Hematopoietic multipotent progenitor cell treated with erythropoietin and hydrocortisone succinate and interleukin-3 and kit ligand, for 17 days (in vitro differentiated cells): ENCODE data around the gene MYH14.
"Not testable (repeated sequence)": the region's sequence is repeated elsewhere in the genome, so short reads cannot be mapped to it uniquely, and the experiment has no call there.

ENCODE experiments used
- DNase-seq: peaks from one replicate; pipeline ENCODE4 v3.0.0-alpha.2; 2015; ENCODE audit warnings: low spot score

MYH14 gene

DNA sequence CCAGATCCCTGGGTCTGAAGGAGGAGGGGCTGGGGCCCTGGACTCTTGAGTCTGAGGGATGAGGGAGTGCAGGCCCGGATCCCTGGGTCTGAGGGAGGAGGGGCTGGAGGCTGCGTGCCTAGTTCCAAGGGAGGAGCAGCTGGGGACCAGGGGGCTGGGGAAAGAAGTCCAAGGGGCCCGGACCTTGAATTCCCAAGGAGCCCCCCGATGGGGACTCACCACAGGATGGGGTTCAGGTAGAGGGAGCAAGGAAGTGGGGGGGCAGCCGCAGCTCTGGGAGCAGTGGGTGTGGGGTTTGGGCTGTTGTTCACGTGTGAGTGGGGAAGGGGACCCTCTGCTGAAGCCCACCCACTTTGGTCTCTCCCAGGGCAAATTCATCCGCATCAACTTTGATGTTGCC, 23.1 kb downstream of the MYH14 start:
- DNase-seq, result no peak

DNA sequence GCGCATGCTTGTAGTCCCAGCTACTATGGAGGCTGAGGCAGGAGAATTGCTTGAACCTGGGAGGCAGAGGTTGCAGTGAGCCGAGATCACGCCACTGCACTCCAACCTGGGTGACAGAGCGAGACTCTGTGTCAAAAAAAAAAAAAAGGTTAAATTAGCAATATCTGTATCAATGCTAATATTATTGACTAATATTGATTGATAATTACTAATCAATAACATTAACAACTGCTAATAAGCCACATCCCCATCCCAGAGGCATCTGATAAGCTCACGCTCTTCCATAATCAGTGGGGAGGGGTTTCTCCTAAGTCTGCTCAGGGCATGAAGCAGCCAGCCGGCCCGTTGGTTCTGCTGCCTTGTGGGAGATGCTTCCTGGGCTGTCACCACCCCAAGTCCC, 24.7 kb downstream of the MYH14 start:
- DNase-seq, result not testable (repeated sequence)

DNA sequence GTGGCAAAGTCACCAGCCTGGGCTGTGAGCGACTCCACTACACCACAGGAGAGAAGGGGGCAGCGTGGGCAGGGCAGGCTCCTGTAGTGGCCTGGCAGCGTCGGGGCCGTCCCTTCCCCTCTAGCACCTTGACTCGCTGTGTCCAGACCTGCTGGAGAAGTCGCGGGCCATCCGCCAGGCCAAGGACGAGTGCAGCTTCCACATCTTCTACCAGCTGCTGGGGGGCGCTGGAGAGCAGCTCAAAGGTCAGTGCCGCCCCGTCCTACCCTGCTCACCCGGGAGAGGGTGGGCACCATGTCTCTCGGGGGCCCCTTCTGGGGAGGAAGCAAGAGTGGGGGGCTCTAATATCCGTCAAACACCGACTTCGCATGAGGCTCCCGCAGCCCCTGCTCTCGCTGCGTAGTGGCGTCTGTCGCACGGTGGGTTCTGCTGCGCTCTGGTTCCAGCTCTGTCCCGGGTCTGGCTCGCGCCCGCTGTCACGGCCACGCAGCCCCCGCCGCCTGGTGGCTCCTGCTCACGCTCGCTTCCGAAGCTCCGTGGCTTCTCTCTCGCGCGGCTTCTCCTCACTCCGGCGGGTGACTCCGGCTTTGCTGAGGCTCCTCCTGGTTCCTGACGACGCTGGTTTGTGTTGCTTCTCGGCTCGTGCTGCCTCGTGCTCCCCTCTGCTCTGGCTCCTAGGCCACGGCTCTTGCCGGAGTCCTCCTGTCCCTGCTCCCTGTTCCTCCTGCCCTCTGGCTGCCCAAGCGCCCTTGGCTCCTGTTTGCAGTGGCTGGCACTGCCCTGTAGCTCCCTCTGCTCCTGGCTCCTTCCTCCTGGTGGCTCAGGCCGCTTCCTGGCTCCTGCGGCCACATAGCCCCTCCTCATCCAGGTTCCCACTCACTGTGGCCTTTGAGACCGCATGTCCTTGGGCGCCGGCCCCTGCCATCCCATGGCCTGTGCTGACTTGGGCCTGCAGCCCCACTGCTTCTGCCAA, 27.2 kb downstream of the MYH14 start:
- DNase-seq, result no peak

DNA sequence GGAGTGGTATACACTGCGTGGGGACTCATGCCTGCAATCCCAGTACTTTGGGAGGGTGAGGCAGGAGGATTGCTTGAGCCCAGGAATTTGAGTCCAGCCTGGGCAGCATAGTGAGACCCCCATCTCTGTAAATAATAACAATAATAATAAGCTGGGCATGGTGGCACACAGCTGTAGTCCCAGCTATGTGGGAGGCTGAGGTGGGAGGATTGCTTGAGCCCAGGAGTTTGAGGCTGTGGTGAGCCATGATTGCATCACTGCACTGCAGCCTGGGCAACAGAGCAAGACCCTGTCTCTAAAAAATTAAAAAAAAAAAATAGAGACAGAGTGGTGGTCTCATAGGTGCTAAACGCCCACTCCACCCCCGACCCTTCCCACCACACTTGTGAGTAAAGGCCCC, 28.0 kb downstream of the MYH14 start:
- not testable (repeated sequence) for DNase-seq

- DNase-seq, result no peak
These were observed 28.4 kb downstream of the MYH14 start for GRCh38 chr19:50231821-50232220.

- DNase-seq, result no peak
These were observed 29.2 kb downstream of the MYH14 start for GRCh38 chr19:50232600-50232999.

DNA sequence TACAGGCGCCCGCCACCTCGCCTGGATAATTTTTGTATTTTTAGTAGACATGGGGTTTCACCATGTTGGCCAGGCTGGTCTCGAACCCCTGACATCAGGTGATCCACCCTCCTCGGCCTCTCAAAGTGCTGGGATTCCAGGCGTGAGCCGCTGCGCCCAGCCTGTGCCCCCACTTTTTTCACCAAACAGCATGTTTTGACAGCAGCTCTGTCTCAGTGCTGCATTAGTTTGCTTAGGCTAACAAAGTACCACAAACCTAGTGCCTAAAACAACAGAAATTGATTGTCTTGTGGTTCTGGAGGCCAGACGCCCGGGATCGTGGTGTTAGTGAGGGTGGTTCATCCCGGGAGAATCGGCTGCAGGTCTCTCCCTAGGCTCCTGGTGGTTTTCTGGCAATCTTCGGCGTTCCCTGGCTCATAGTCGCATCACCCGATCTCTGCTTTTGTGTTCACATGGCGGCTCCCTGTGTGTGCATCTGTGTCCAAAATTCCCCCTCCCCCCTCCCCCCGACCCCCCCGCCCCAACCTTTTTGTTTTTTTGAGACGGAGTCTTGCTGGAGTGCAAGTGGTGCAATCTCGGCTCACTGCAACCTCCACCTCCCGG, 30.0 kb downstream of the MYH14 start:
- no peak for DNase-seq

DNA sequence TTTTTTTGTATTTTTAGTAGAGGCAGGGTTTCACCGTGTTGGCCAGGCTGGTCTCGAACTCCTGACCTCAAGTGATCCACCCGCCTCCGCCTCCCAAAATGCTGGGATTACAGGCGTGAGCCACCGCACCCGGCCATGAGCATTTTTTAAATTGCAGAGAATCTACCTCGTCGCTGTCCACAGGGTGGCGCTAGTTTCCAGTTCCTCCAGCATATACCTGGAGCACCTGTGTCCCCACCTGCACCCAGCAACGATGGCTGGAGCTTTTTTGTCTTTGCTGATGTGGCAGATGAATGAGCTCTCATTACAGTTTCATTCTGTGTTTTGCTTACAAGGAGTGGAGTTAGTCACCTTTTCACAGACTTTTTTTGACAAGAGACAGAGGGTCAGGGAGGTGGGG, 34.1 kb downstream of the MYH14 start:
- not testable (repeated sequence) for DNase-seq

GRCh38 chr19:50238043-50238442, 34.6 kb downstream of the MYH14 start:
- DNase-seq, result no peak

- no peak for DNase-seq
These were observed 36.6 kb downstream of the MYH14 start for GRCh38 chr19:50239921-50240590.

GRCh38 chr19:50242581-50242980, 39.2 kb downstream of the MYH14 start:
- no peak for DNase-seq

DNA sequence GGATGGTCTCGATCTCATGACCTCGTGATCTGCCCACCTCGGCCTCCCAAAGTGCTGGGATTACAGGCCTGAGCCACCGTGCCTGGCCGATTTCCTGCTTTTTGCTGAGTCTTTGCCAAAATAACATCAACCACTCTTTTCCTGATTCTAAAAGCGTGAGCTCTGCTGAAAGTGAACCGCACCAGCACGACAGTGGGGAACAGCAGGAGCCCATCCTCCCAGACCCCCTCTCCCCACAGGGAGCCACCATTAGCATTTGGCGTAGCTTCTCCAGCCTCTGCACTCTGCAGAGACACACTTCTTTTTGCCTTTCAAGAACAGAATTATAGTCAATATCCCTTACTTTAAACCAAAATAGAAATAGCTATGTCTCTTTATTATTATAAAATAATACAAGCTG, 41.3 kb downstream of the MYH14 start:
- DNase-seq, result no peak

GRCh38 chr19:50248413-50248812, 45.0 kb downstream of the MYH14 start:
- no peak for DNase-seq

GRCh38 chr19:50248826-50249225, 45.4 kb downstream of the MYH14 start:
- DNase-seq, result no peak

- no peak for DNase-seq
These were observed 46.2 kb downstream of the MYH14 start for GRCh38 chr19:50249636-50250035.

- DNase-seq, result no peak
These were observed 47.2 kb downstream of the MYH14 start for GRCh38 chr19:50250450-50251136.

- DNase-seq, result no peak
These were observed 48.9 kb downstream of the MYH14 start for GRCh38 chr19:50252111-50252886.

DNA sequence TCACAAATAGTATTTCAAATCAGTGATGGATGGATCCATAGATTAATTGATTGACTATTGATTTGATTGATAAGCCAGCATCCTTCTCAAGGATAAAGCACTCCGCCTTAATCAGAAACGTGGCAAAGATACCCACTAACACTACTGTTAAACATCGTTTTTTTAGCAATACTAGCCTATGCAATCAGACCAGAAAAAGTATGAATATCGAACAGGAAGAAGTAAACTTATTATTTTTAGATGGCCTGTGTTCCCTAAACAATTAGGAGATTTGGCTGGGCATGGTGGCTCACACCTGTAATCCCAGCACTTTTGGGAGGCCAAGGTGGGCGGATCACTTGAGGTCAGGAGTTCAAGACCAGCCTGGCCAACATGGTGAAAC, 49.5 kb downstream of the MYH14 start:
- DNase-seq, result no peak

- no peak for DNase-seq
These were observed 51.7 kb downstream of the MYH14 start for GRCh38 chr19:50255115-50255514.

DNA sequence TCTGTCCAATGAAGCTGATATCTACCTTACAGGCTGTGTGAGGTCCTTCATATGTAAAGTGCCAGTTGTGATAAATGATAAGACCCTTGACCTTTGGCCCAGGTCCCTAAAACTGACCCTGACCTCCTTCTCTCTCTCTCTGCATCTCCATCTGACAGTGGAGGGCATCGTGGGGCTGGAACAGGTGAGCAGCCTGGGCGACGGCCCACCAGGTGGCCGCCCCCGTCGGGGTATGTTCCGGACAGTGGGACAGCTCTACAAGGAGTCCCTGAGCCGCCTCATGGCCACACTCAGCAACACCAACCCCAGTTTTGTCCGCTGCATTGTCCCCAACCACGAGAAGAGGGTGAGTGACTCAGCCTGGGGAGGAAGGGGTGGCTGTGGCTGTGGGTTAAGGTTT, 53.7 kb downstream of the MYH14 start:
- DNase-seq, result no peak

DNA sequence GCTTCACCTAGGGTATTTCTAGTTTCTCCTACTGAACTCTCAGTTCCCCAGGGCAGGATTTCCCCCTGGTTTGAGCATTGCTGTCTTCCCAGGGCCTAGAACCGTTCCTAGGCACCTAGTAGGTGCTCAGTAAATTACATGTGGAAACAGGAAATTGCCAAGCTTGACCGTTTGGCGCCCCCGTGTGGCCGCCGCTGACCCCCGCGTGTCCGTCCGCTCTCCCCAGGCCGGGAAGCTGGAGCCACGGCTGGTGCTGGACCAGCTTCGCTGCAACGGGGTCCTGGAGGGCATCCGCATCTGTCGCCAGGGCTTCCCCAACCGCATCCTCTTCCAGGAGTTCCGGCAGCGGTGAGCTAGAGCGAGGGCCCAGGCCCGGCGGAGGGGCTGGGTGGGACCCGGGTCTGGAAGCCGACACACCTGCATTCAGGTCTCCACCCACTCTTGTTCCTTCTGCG, 55.5 kb downstream of the MYH14 start:
- DNase-seq, result no peak
